ENCODE results near the gene XKR7. TPM values are rescaled to one million over a fixed set of nuclear protein-coding genes. Genes with fewer than 3 reads are reported as not detected.

Gene XKR7
- total and polyA plus RNA-seq, 10 of the 15 experiments (the other 5 are each of a cell fraction or from before 2014, with no cell fraction given), result not detected

DNA sequence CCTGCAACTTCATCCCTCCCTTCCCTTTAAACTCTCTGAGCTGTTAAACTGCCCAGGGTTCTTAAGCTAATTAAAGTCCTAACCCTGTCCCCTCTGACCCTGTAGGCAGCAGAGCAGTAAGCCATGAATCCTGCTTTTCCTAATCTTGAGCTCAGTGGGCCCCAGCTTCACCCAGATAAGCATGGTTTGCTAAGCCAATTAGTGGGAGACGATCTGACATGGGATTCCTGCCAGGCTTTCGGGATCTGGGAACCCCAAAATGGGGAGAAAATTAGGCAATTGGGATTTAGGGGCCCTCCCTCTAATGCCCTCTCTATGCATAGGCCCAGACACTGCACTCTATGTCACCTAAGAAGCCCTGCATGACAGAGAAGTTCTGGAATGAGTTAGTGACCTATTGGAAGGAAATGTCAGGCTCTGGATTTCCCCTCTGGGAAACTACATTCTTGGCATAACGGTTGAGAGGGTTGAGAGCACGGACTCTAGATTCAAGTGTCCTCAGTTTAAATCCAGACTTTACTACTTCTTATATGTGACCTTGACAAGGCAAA lies 4.6 kb downstream of the XKR7 start (continued):
- TF ChIP-seq ZNF687 (IDR thresholded peaks at IDR 0.05) (no peak), HDGF (IDR thresholded peaks at IDR 0.05) (no peak), LARP7 (IDR thresholded peaks at IDR 0.05) (no peak), ATF3 (IDR thresholded peaks at IDR 0.05; ENCODE audit: borderline replicate concordance, extremely low read depth, low read depth, low read length) (no peak), SKIL (IDR thresholded peaks at IDR 0.05; ENCODE audit: low read depth, poor library complexity, severe bottlenecking) (no peak)

GRCh38 chr20:31974296-31974695 lies 6.3 kb downstream of the XKR7 start:
- DNase-seq (ENCODE audit: low read depth, low spot score) (no peak), FAIRE-seq (no peak), ATAC-seq (no peak)
- no peak overlapping the region for H3K4me2 ChIP-seq (ENCODE audit: control insufficient read depth, insufficient read depth)
- POLR2A ChIA-PET, result no interaction called here
- intact Hi-C loops (cut with micrococcal nuclease; ENCODE audit: unreplicated experiment) (no loop called here), in situ Hi-C loops (cut with MboI) (no loop called here)
- BruUV-seq (replicated peaks), result no TSS peak
- peaks cover 1% of the 10 kb centered on the region; the same call in 1 of the 2 replicates for H4K20me1 ChIP-seq (ENCODE audit: control insufficient read depth, insufficient read depth)
- CTCF ChIA-PET, result interaction anchor here (0.6 kb wide), 1 partner anchor 119 kb away, joined by 3 read pairs; no protein-coding TSS in a partner anchor
- H3K4me1 ChIP-seq (ENCODE audit: control insufficient read depth, insufficient read depth, low read length), result no peaks in the 10 kb centered on the region
- H3K27me3 ChIP-seq (replicated peaks in 1 of 2; ENCODE audit: control insufficient read depth in 2 of 2, insufficient read depth in 2 of 2, low read length in 1 of 2), result peaks cover 0 to 6% of the 10 kb centered on the region in 2 experiments; a peak in 2 of 4 replicates
- no peak overlapping the region for H3K27ac ChIP-seq (ENCODE audit: control insufficient read depth, insufficient read depth)
- no peak overlapping the region for H2AFZ ChIP-seq (ENCODE audit: control insufficient read depth, low read depth, low read length)
- no peaks in the 10 kb centered on the region for H3K9me3 ChIP-seq (replicated peaks; ENCODE audit: control insufficient read depth, insufficient read depth, low read length)
- H3K79me2 ChIP-seq (ENCODE audit: control insufficient read depth, insufficient read depth, low read length), result no peaks in the 10 kb centered on the region
- WGBS (ENCODE audit: insufficient coverage, insufficient replicate concordance, low lambda C conversion rate, missing lambda C conversion rate), result 41% methylated on average over 2 of the region's 2 CpGs
- no peaks in the 10 kb centered on the region for H3K36me3 ChIP-seq (ENCODE audit: control insufficient read depth in 2 of 2, insufficient read depth in 2 of 2, low read length in 1 of 2)
- TF ChIP-seq BHLHE40 (IDR thresholded peaks at IDR 0.05; ENCODE audit: borderline replicate concordance in 1 of 2, low read depth in 2 of 2, low read length in 1 of 2) (no peak), TARDBP (IDR thresholded peaks at IDR 0.05; ENCODE audit: borderline replicate concordance) (no peak), ZNF274 (IDR thresholded peaks at IDR 0.05; ENCODE audit: insufficient read depth, insufficient read length) (no peak), SMARCA5 (IDR thresholded peaks at IDR 0.05) (no peak), POLR2AphosphoS5 (IDR thresholded peaks at IDR 0.05; ENCODE audit: low read length) (no peak), SP1 (IDR thresholded peaks at IDR 0.05; ENCODE audit: low read depth, low read length) (no peak), RFX5 (IDR thresholded peaks at IDR 0.05; ENCODE audit: low read depth, low read length) (no peak), TCF7 (IDR thresholded peaks at IDR 0.05; ENCODE audit: borderline replicate concordance) (no peak)
- RAD21 ChIA-PET (ENCODE audit: unreplicated experiment), result no interaction called here
- no peak overlapping the region for H3K4me3 ChIP-seq
- no peak overlapping the region for H3K9ac ChIP-seq (ENCODE audit: control insufficient read depth, insufficient read depth, low read length)
- SMC1A ChIA-PET (ENCODE audit: uncharacterized antibody, unreplicated experiment), result no interaction called here

Data from GM12878 (cell line).